GM10266 (cell line): Measurements from ENCODE around the gene TAS2R41.

Experiments
- DNase-seq: peaks from one replicate; pipeline ENCODE4 v3.0.0; 2012; ENCODE audit errors: extremely low spot score
- CTCF ChIP-seq: IDR thresholded peaks from 2 replicates; pipeline ENCODE4 v1.5.1; 2012; ENCODE audit warnings: mild to moderate bottlenecking, low read depth; ENCODE audit not compliant: control insufficient read depth, insufficient read depth; ENCODE audit errors: missing control alignments

The TAS2R41 gene

DNA sequence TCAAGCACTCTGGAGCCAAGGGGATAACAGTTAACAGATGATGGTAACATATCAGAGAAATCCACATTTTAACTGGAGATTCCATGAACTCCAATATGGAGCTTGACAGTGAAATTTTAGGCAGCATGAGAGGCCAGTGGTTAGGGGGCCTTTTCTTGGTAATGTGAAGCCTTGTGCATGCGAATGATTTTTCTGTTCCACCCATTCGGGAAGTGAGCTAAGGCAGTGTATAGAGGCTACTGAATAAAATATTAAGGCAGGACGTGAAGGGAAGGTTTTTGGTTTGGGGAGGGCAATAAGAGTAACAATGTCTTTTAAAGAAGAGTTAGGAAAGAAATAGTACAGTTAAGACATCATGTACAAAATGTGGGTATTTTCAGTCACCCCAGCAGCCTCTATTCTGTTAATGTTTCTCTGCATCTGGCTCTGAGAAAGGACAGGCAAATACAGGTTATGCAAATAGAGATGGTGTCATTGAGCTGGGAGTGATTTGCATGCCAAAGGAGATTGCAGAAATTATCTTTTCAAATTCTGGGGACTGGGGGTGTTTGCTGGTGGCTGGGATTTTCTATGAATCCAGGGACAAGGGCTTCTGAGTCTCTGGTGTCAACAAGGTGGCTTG lies 41.2 kb upstream of the TAS2R41 start:
- TF ChIP-seq CTCF, result no peak

DNA sequence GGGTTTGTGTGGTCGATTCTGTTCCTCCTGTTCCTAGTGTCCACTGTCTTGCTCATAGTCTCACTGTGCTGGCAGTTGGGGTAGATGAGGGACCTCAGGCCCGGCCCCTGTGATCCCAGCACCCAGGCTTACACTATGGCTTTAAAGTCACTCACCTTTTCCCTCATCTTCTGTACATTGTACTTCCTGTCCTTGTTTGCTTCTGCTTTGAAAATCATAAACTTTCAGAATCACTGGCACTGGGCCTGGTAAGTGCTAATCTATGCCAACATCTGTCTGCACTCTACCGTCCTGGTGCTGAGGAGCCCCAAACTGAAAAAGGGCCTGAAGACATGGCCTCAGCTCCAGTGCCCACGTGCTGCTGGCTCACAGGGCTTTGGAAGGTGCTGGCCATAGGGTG lies 40.1 kb upstream of the TAS2R41 start:
- DNase-seq, result no peak
- TF ChIP-seq CTCF, result no peak

More for the DNA sequence above, 41.2 kb upstream of the TAS2R41 start:
- no peak for DNase-seq

- DNase-seq, result no peak
- TF ChIP-seq CTCF, result no peak
Observed at GRCh38 chr7:143439866-143440265, 37.8 kb upstream of the TAS2R41 start.

- no peak for DNase-seq
- TF ChIP-seq CTCF, result no peak
Observed at GRCh38 chr7:143443153-143443552, 34.5 kb upstream of the TAS2R41 start, which contains the start of gene TAS2R60. TSS of gene TAS2R60 (plus strand) at chr7:143443453. CDS start at chr7:143443453, 0 bp downstream.

DNA sequence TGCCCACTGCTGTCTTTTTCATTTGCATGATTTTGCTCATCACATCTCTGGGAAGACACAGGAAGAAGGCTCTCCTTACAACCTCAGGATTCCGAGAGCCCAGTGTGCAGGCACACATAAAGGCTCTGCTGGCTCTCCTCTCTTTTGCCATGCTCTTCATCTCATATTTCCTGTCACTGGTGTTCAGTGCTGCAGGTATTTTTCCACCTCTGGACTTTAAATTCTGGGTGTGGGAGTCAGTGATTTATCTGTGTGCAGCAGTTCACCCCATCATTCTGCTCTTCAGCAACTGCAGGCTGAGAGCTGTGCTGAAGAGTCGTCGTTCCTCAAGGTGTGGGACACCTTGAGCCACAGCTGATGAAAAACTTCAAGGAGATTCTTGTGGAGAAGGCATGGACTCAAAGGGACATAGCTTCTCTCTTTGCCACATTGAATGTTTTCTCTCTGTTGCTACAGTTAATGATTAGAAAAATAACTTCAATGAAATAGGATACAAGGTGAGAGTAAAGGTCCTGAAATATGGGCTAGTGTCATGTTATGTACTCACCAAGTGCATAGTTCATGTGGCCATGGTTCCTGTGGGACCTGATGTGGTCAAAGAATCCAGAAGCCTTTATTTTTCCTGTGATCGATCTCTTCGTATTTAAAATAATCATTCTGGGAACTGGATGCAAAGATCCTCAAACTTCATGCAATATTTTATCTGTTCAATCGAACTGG lies 33.5 kb upstream of the TAS2R41 start:
- TF ChIP-seq CTCF, result no peak
- no peak for DNase-seq

- no peak for DNase-seq
- TF ChIP-seq CTCF, result no peak
Observed at GRCh38 chr7:143444785-143445184, 32.9 kb upstream of the TAS2R41 start.

DNA sequence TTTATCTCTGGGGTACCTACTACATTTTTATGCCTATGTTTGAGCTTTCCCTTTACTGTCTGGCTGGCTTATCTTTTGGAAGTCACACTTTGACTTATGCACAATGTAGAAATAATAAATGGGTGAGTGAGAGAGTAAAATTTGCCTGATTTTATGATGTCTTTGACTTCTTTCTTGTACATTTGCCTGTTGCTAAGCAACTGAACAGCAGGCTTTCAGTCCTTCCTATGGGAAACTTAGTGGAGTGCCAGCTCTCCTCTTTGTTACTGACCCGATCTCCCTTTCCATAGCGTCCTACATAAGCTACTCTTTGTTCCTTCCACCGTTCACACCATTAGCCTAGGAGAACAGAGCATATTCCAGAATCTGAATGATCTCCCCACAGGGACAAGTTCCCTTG lies 30.2 kb upstream of the TAS2R41 start:
- no peak for DNase-seq
- no peak for TF ChIP-seq CTCF
